Inflammatory macrophage treated with lipopolysaccharide for 1 hour (primary cell): ENCODE data around the gene EXT2.

Experiments
- DNase-seq, 2 donors: peaks; one replicate each; pipeline ENCODE4 v3.0.0-alpha.2; 2020 to 2022

EXT2 gene

GRCh38 chr11:44174842-44175241, 79.4 kb downstream of the EXT2 start:
- no peak for DNase-seq

- DNase-seq, result no peak
Measured at GRCh38 chr11:44176546-44177213, 81.2 kb downstream of the EXT2 start.

- no peak for DNase-seq
Measured at GRCh38 chr11:44177905-44178304, 82.4 kb downstream of the EXT2 start.

- DNase-seq, result no peak
Measured at GRCh38 chr11:44178381-44178780, 82.9 kb downstream of the EXT2 start.

GRCh38 chr11:44179173-44179572, 83.7 kb downstream of the EXT2 start:
- no peak for DNase-seq

GRCh38 chr11:44180107-44180506, 84.6 kb downstream of the EXT2 start:
- DNase-seq, result no peak

GRCh38 chr11:44185522-44185921, 90.0 kb downstream of the EXT2 start:
- DNase-seq, result no peak

GRCh38 chr11:44186321-44186930, 90.9 kb downstream of the EXT2 start:
- no peak for DNase-seq

- DNase-seq, result no peak
Measured at GRCh38 chr11:44188643-44189042, 93.2 kb downstream of the EXT2 start.

GRCh38 chr11:44189986-44190882, 94.8 kb downstream of the EXT2 start:
- no peak for DNase-seq

- DNase-seq, result no peak
Measured at GRCh38 chr11:44190883-44191230, 95.4 kb downstream of the EXT2 start.

GRCh38 chr11:44191322-44192016, 96.0 kb downstream of the EXT2 start:
- DNase-seq, result no peak

- no peak for DNase-seq
Measured at GRCh38 chr11:44192017-44192385, 96.5 kb downstream of the EXT2 start.

GRCh38 chr11:44192462-44193100, 97.1 kb downstream of the EXT2 start:
- no peak for DNase-seq

- DNase-seq, result no peak
Measured at GRCh38 chr11:44193856-44194255, 98.4 kb downstream of the EXT2 start.

GRCh38 chr11:44198146-44198724, 102.8 kb downstream of the EXT2 start:
- DNase-seq, result no peak

- DNase-seq, result no peak
Measured at GRCh38 chr11:44199298-44199697, 103.8 kb downstream of the EXT2 start.

- DNase-seq, result no peak
Measured at GRCh38 chr11:44199816-44200215, 104.3 kb downstream of the EXT2 start.

GRCh38 chr11:44203270-44204043, 108.0 kb downstream of the EXT2 start:
- DNase-seq, result no peak

- DNase-seq, result no peak
Measured at GRCh38 chr11:44205352-44205751, 109.9 kb downstream of the EXT2 start.

- no peak for DNase-seq
Measured at GRCh38 chr11:44205836-44206235, 110.4 kb downstream of the EXT2 start.

- DNase-seq, result no peak
Measured at GRCh38 chr11:44207292-44207691, 111.8 kb downstream of the EXT2 start.
